Neural progenitor cell (in vitro differentiated cells): ENCODE data around the gene NPRL2. TPM values are rescaled to one million over a fixed set of nuclear protein-coding genes. Genes with fewer than 3 reads are reported as not detected.

ENCODE experiments used
- DNase-seq: peaks from one replicate; pipeline ENCODE4 v3.0.0-alpha.2; 2016; ENCODE audit warnings: low spot score
- H2AFZ ChIP-seq: fragments of 200-600 bp; sonication (generic); replicated peaks from 2 replicates; pipeline ENCODE4 v1.6.1; 2016; ENCODE audit warnings: antibody characterized with exemption
- H3F3A ChIP-seq: fragments of 200-600 bp; sonication (generic); 2 replicates; pipeline ENCODE4 v1.6.1; 2016; ENCODE audit warnings: antibody characterized with exemption, low read depth
- H3K27ac ChIP-seq: fragments of 200-600 bp; sonication (generic); 2 replicates; pipeline ENCODE4 v1.5.1; 2016; ENCODE audit warnings: mild to moderate bottlenecking
- H3K27me3 ChIP-seq: fragments of 200-600 bp; sonication (generic); 2 replicates; pipeline ENCODE4 v1.6.1; 2016; ENCODE audit warnings: mild to moderate bottlenecking, moderate library complexity
- H3K36me3 ChIP-seq: fragments of 200-600 bp; sonication (generic); 2 replicates; pipeline ENCODE4 v1.5.1; 2016
- H3K4me1 ChIP-seq: fragments of 200-600 bp; sonication (generic); 2 replicates; pipeline ENCODE4 v1.6.1; 2016; ENCODE audit warnings: mixed run types
- H3K4me2 ChIP-seq: fragments of 200-600 bp; sonication (generic); 2 replicates; pipeline ENCODE4 v1.6.1; 2016
- H3K4me3 ChIP-seq: fragments of 200-600 bp; sonication (generic); 2 replicates; pipeline ENCODE4 v1.5.1; 2016
- H3K79me2 ChIP-seq: fragments of 200-600 bp; sonication (generic); 2 replicates; pipeline ENCODE4 v1.6.1; 2016; ENCODE audit warnings: low read depth
- H3K9ac ChIP-seq: fragments of 200-600 bp; sonication (generic); 2 replicates; pipeline ENCODE4 v1.6.1; 2016
- H3K9me3 ChIP-seq: fragments of 200-600 bp; sonication (generic); 2 replicates; pipeline ENCODE4 v1.5.1; 2016; ENCODE audit warnings: low read depth
- H4K20me1 ChIP-seq: fragments of 200-600 bp; sonication (generic); 2 replicates; pipeline ENCODE4 v1.6.1; 2016; ENCODE audit warnings: low read depth
- H3K27ac Mint-ChIP-seq: 3 replicates; pipeline ENCODE4 v1.8.0; 2021; ENCODE audit warnings: mixed read lengths
- H3K27me3 Mint-ChIP-seq: 2 replicates; pipeline ENCODE4 v1.8.0; 2022; ENCODE audit warnings: low read depth, mild to moderate bottlenecking, inconsistent platforms, moderate library complexity, mixed read lengths; ENCODE audit not compliant: insufficient read depth
- H3K36me3 Mint-ChIP-seq: 3 replicates; pipeline ENCODE4 v1.8.0; 2021; ENCODE audit warnings: mixed read lengths
- H3K4me1 Mint-ChIP-seq: 3 replicates; pipeline ENCODE4 v1.8.0; 2021; ENCODE audit warnings: mixed read lengths
- H3K4me3 Mint-ChIP-seq: 3 replicates; pipeline ENCODE4 v1.8.0; 2021; ENCODE audit warnings: mild to moderate bottlenecking, moderate library complexity, mixed read lengths
- H3K9me3 Mint-ChIP-seq: 3 replicates; pipeline ENCODE4 v1.8.0; 2020; ENCODE audit warnings: mixed read lengths
- EZH2phosphoT487 ChIP-seq: fragments of 200-600 bp; sonication (generic); IDR thresholded peaks from 2 replicates; pipeline ENCODE4 v1.6.1; 2017; ENCODE audit warnings: antibody characterized with exemption
- total RNA-seq: library from RNA; depleted of rRNA; stranded (reverse); fragments of >200 nt; gene quantifications from 2 replicates; pipeline ENCODE4 v1.2.3, GENCODE V29; 2015; ENCODE audit warnings: low replicate concordance
- TF ChIP-seq, protein P1 (sequence below): fragments of 200-600 bp; sonication (generic); IDR thresholded peaks from 2 replicates; pipeline ENCODE4 v1.5.1; 2017; ENCODE audit warnings: antibody characterized with exemption, mild to moderate bottlenecking

The NPRL2 gene
- total RNA-seq, 1 donor from 2014 or later = 15.5 TPM

DNA sequence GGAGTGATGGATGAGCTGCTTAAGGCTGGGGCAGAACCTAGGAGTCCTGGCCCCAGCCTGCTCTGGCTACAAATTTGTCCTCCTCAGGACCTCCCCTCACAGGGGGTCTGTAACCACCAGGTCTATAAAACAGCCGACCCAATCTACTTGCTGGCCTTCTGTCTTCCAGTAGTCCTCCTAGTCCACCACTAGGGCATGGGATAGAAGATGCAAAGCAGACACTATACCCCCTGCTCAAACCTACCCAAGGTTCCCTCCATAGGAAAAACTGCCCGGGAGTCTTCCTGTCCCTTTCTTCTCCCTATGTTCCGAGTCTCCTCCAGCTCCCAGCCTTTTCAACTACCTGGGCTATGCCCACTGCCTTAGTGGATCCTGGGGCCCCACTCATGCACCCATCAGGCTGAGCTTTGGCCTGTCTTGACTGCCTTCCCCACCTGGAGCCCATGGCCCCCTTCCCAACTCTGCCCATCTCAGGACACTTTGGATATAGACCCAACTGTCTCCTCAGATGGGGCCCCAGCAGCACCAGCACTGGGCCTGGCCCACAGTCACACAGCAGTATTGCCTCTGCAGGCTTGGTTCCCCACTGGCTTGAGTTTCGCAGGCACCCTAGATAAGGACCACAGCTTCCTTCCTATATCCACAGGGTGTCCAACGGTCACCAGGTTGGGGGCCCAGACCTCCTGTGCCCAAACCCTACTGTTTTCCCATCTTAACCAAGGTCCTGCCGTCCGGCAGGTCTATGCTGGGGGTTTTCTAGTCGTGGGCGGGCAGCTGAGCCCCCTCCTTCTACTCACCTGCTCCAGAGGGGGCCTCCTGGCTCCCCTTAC, 52.5 kb downstream of the NPRL2 start:
- Histone ChIP-seq H4K20me1 (peaks cover 6% of the 10 kb centered on the region), H3K4me1 (peaks cover 7% of the 10 kb centered on the region), H2AFZ (no peak overlapping the region), H3K4me2 (peak overlapping the region; percentile 99), H3F3A (no peaks in the 10 kb centered on the region), H3K9ac (peak overlapping the region; percentile 45), H3K36me3 (no peaks in the 10 kb centered on the region), H3K4me3 (peak overlapping the region; percentile 91), H3K79me2 (no peaks in the 10 kb centered on the region), H3K27me3 (no peaks in the 10 kb centered on the region), H3K27ac (no peak overlapping the region), H3K9me3 (no peaks in the 10 kb centered on the region)
- Mint-ChIP-seq H3K4me3 (peak overlapping the region; percentile 96), H3K9me3 (no peaks in the 10 kb centered on the region), H3K27ac (no peak overlapping the region), H3K36me3 (peaks cover 1% of the 10 kb centered on the region), H3K27me3 (peaks cover 9% of the 10 kb centered on the region), H3K4me1 (peaks cover 25% of the 10 kb centered on the region)
- TF ChIP-seq, protein P1, sequence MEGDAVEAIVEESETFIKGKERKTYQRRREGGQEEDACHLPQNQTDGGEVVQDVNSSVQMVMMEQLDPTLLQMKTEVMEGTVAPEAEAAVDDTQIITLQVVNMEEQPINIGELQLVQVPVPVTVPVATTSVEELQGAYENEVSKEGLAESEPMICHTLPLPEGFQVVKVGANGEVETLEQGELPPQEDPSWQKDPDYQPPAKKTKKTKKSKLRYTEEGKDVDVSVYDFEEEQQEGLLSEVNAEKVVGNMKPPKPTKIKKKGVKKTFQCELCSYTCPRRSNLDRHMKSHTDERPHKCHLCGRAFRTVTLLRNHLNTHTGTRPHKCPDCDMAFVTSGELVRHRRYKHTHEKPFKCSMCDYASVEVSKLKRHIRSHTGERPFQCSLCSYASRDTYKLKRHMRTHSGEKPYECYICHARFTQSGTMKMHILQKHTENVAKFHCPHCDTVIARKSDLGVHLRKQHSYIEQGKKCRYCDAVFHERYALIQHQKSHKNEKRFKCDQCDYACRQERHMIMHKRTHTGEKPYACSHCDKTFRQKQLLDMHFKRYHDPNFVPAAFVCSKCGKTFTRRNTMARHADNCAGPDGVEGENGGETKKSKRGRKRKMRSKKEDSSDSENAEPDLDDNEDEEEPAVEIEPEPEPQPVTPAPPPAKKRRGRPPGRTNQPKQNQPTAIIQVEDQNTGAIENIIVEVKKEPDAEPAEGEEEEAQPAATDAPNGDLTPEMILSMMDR = peak; percentile 16
- TF ChIP-seq EZH2phosphoT487 = no peak
- DNase-seq = peak; percentile 13

DNA sequence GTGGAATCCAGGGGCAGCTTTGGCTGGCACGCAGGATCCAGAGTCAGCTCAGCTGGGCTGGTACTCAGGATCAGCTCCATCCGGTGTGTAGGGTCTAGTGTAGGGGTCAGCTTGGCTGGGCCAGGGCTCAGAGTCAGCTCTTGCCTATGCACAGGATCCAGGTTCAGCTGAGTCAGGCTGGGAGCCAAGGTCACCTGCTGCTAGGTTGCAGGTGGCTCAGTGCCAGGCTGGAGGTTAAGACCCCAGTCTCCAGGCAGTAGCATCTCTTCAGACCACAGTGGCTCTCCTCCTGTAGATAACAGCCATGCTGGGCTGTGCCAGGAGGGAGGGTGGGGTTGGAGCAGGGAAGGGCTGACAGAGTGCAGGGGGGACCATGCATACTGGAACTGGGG, 53.2 kb downstream of the NPRL2 start:
- H3K36me3 ChIP-seq = no peaks in the 10 kb centered on the region
- Mint-ChIP-seq H3K4me3 (peak overlapping the region; percentile 96), H3K9me3 (no peaks in the 10 kb centered on the region), H3K4me1 (peaks cover 29% of the 10 kb centered on the region), H3K27me3 (peaks cover 9% of the 10 kb centered on the region), H3K36me3 (peaks cover 1% of the 10 kb centered on the region), H3K27ac (no peak overlapping the region)
- H3K4me3 ChIP-seq = no peak overlapping the region
- no peaks in the 10 kb centered on the region for H3K79me2 ChIP-seq
- no peak overlapping the region for H3K27ac ChIP-seq
- H3K4me1 ChIP-seq = peaks cover 10% of the 10 kb centered on the region
- no peak overlapping the region for H3K9ac ChIP-seq
- no peaks in the 10 kb centered on the region for H3K9me3 ChIP-seq
- peak; percentile 1 for DNase-seq
- peaks cover 6% of the 10 kb centered on the region for H4K20me1 ChIP-seq
- H3K27me3 ChIP-seq = no peaks in the 10 kb centered on the region
- no peak overlapping the region for H2AFZ ChIP-seq
- no peaks in the 10 kb centered on the region for H3F3A ChIP-seq
- H3K4me2 ChIP-seq = no peak overlapping the region
- TF ChIP-seq EZH2phosphoT487 = no peak

Other genes with a start within 250 kb of the NPRL2 start
- gene SEMA3F, start 195.5 kb downstream of the NPRL2 start, total RNA-seq = 14.5 and 42.5 TPM in 2 replicates
- gene GNAT1, start 159.2 kb downstream of the NPRL2 start, total RNA-seq = 0.03 TPM in 1 of 2 replicates, not detected in the other
- gene SLC38A3, start 145.5 kb downstream of the NPRL2 start, total RNA-seq = 0.17 and 0.77 TPM in 2 replicates
- 249 and 321 TPM in 2 replicates for gene GNAI2, start 114.6 kb downstream of the NPRL2 start, total RNA-seq
- 0.80 and 8.6 TPM in 2 replicates for gene SEMA3B, start 81.6 kb downstream of the NPRL2 start, total RNA-seq
- 0.37 TPM in 1 of 2 replicates, not detected in the other for gene LSMEM2, start 71.7 kb downstream of the NPRL2 start, total RNA-seq
- 26.4 and 45.6 TPM in 2 replicates for gene IFRD2, start 58.3 kb downstream of the NPRL2 start, total RNA-seq
- gene HYAL3, start 51.4 kb downstream of the NPRL2 start, total RNA-seq = 2.2 and 4.9 TPM in 2 replicates
- 10.1 and 21.8 TPM in 2 replicates for gene NAA80, start 51.4 kb downstream of the NPRL2 start, total RNA-seq
- 1.6 and 3.0 TPM in 2 replicates for gene HYAL1, start 47.2 kb downstream of the NPRL2 start, total RNA-seq
- 38.9 and 92.3 TPM in 2 replicates for gene HYAL2, start 28.0 kb downstream of the NPRL2 start, total RNA-seq
- 14.9 and 36.1 TPM in 2 replicates for gene TUSC2, start 22.6 kb downstream of the NPRL2 start, total RNA-seq
- 13.7 and 19.5 TPM in 2 replicates for gene RASSF1, start 9.9 kb downstream of the NPRL2 start, total RNA-seq
- gene ZMYND10, start 5.0 kb downstream of the NPRL2 start, total RNA-seq = 0.37 and 1.7 TPM in 2 replicates
- gene CYB561D2, start 87 bp upstream of the NPRL2 start, total RNA-seq = 2.2 and 13.8 TPM in 2 replicates
- gene TMEM115, start 8.7 kb upstream of the NPRL2 start, total RNA-seq = 6.3 and 28.0 TPM in 2 replicates
- gene CACNA2D2, start 152.9 kb upstream of the NPRL2 start, total RNA-seq = 4.3 and 9.5 TPM in 2 replicates
- 8.5 and 15.6 TPM in 2 replicates for gene C3orf18, start 217.0 kb upstream of the NPRL2 start, total RNA-seq
- gene HEMK1, start 218.7 kb upstream of the NPRL2 start, total RNA-seq = 9.3 and 20.8 TPM in 2 replicates